RWPE2 (cell line): ENCODE data around the gene GPR78.

Experiments
- ATAC-seq: fragments of 200-7000 bp; cut with Tn5 transposase; 3 replicates; pipeline ENCODE4 v1.9.1; 2021; ENCODE audit warnings: low read depth
- DNase-seq: peaks from one replicate; pipeline ENCODE4 v3.0.0-alpha.2; 2020; ENCODE audit warnings: low spot score
- H3K27ac ChIP-seq: fragments of 450-650 bp; 2 replicates; pipeline ENCODE4 v1.5.1; 2017; ENCODE audit warnings: mild to moderate bottlenecking; ENCODE audit not compliant: poor library complexity, severe bottlenecking
- H3K27me3 ChIP-seq: fragments of 250-450 bp; sonication (Bioruptor Pico); 2 replicates; pipeline ENCODE4 v1.5.1; 2021; ENCODE audit warnings: mild to moderate bottlenecking, moderate library complexity; ENCODE audit not compliant: insufficient read depth, poor library complexity, severe bottlenecking
- H3K36me3 ChIP-seq: fragments of 250-450 bp; sonication (Bioruptor Pico); 2 replicates; pipeline ENCODE4 v1.5.1; 2020; ENCODE audit warnings: low read depth, mild to moderate bottlenecking, moderate library complexity
- H3K4me1 ChIP-seq: fragments of 250-450 bp; sonication (Bioruptor Pico); 2 replicates; pipeline ENCODE4 v1.5.1; 2021; ENCODE audit warnings: mild to moderate bottlenecking, moderate library complexity; ENCODE audit not compliant: insufficient read depth, poor library complexity, severe bottlenecking
- H3K4me3 ChIP-seq: fragments of 250-450 bp; sonication (Bioruptor Pico); 2 replicates; pipeline ENCODE4 v1.5.1; 2021; ENCODE audit warnings: mild to moderate bottlenecking, moderate library complexity; ENCODE audit not compliant: severe bottlenecking
- H3K9me3 ChIP-seq: fragments of 250-450 bp; sonication (Bioruptor Pico); 2 replicates; pipeline ENCODE4 v1.5.1; 2021; ENCODE audit warnings: mild to moderate bottlenecking, moderate library complexity; ENCODE audit not compliant: severe bottlenecking
- CTCF ChIP-seq: fragments of 450-650 bp; IDR thresholded peaks from one replicate; pipeline ENCODE4 v1.5.1; 2017; ENCODE audit warnings: mild to moderate bottlenecking, moderate library complexity; ENCODE audit not compliant: poor library complexity, severe bottlenecking

The GPR78 gene

GRCh38 chr4:8603931-8604330 lies 23.7 kb downstream of the GPR78 start:
- ATAC-seq (no peak), DNase-seq (no peak)
- no peak for TF ChIP-seq CTCF
- no peak overlapping the region for H3K4me3 ChIP-seq
- no peaks in the 10 kb centered on the region for H3K36me3 ChIP-seq
- H3K27ac ChIP-seq, result no peak overlapping the region
- no peaks in the 10 kb centered on the region for H3K9me3 ChIP-seq
- H3K4me1 ChIP-seq, result no peaks in the 10 kb centered on the region
- H3K27me3 ChIP-seq, result no peaks in the 10 kb centered on the region

- no peak for DNase-seq
- TF ChIP-seq CTCF, result no peak
- no peak overlapping the region for H3K4me3 ChIP-seq
- H3K36me3 ChIP-seq, result no peaks in the 10 kb centered on the region
- H3K27me3 ChIP-seq, result no peaks in the 10 kb centered on the region
- no peaks in the 10 kb centered on the region for H3K4me1 ChIP-seq
- no peak for ATAC-seq
- H3K9me3 ChIP-seq, result no peaks in the 10 kb centered on the region
- no peak overlapping the region for H3K27ac ChIP-seq
Measured at GRCh38 chr4:8605289-8605688, 25.1 kb downstream of the GPR78 start.

- no peak for ATAC-seq
- TF ChIP-seq CTCF, result no peak
- no peak overlapping the region for H3K4me3 ChIP-seq
- no peaks in the 10 kb centered on the region for H3K4me1 ChIP-seq
- H3K27ac ChIP-seq, result no peak overlapping the region
- DNase-seq, result no peak
- no peaks in the 10 kb centered on the region for H3K9me3 ChIP-seq
- no peaks in the 10 kb centered on the region for H3K36me3 ChIP-seq
- no peaks in the 10 kb centered on the region for H3K27me3 ChIP-seq
Measured at GRCh38 chr4:8606476-8606875, 26.3 kb downstream of the GPR78 start.

- H3K27me3 ChIP-seq, result no peaks in the 10 kb centered on the region
- H3K4me1 ChIP-seq, result no peaks in the 10 kb centered on the region
- H3K27ac ChIP-seq, result no peak overlapping the region
- no peak overlapping the region for H3K4me3 ChIP-seq
- no peaks in the 10 kb centered on the region for H3K36me3 ChIP-seq
- DNase-seq (no peak), ATAC-seq (no peak)
- no peaks in the 10 kb centered on the region for H3K9me3 ChIP-seq
- no peak for TF ChIP-seq CTCF
Measured at GRCh38 chr4:8606966-8607365, 26.8 kb downstream of the GPR78 start.

GRCh38 chr4:8607603-8608481 lies 27.6 kb downstream of the GPR78 start:
- Histone ChIP-seq H3K4me1 (no peaks in the 10 kb centered on the region), H3K27me3 (no peaks in the 10 kb centered on the region), H3K9me3 (no peaks in the 10 kb centered on the region), H3K4me3 (no peak overlapping the region), H3K27ac (no peak overlapping the region), H3K36me3 (no peaks in the 10 kb centered on the region)
- DNase-seq (no peak), ATAC-seq (peak; percentile 45; the same call in 1 of the 3 replicates)
- TF ChIP-seq CTCF, result peak; percentile 86
